Measurements from ENCODE around the gene FZD10. TPM values are rescaled to one million over a fixed set of nuclear protein-coding genes. Genes with fewer than 3 reads are reported as not detected.

Gene FZD10, protein sequence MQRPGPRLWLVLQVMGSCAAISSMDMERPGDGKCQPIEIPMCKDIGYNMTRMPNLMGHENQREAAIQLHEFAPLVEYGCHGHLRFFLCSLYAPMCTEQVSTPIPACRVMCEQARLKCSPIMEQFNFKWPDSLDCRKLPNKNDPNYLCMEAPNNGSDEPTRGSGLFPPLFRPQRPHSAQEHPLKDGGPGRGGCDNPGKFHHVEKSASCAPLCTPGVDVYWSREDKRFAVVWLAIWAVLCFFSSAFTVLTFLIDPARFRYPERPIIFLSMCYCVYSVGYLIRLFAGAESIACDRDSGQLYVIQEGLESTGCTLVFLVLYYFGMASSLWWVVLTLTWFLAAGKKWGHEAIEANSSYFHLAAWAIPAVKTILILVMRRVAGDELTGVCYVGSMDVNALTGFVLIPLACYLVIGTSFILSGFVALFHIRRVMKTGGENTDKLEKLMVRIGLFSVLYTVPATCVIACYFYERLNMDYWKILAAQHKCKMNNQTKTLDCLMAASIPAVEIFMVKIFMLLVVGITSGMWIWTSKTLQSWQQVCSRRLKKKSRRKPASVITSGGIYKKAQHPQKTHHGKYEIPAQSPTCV
- total RNA-seq = 1 to 10 TPM in 3 of 6 donors, under 1 TPM in 2, not detected in 1; 0.46 to 2.6 (median 1.1) TPM

GRCh38 chr12:130162267-130162666, at the start of gene FZD10:
Gene FZD10 (plus strand): TSS chr12:130162464. CDS start chr12:130162943, 479 bp downstream.
- ATAC-seq (ENCODE audit: low FRiP score in 2 of 2) (peak in 1 of 2 donors; percentile 70), DNase-seq (peak; percentile 19 to 93)
- 0% methylated on average over 30 of the region's 51 CpGs; no CpG with 5 or more reads in 1 of the 2 donors for WGBS, 2 donors
- no peaks in the 10 kb centered on the region for H3K9me3 ChIP-seq
- peaks cover 0 to 41% (median 21%) of the 10 kb centered on the region in 4 donors for H3K27me3 ChIP-seq
- no peaks in the 10 kb centered on the region for H3K36me3 ChIP-seq
- peak within 1 kb of the TSS in 1 of 4 donors; percentile 58 for H3K27ac ChIP-seq
- peaks cover 5 to 32% (median 15%) of the 10 kb centered on the region in 4 donors for H3K4me1 ChIP-seq
- H3K4me3 ChIP-seq = peak within 1 kb of the TSS; percentile 2 to 54 (median 48)
- TF ChIP-seq EP300 (IDR thresholded peaks at IDR 0.05) (no peak), POLR2A (IDR thresholded peaks at IDR 0.05) (no peak), POLR2AphosphoS5 (IDR thresholded peaks at IDR 0.05) (no peak)

GRCh38 chr12:130114952-130115351, 47.3 kb upstream of the FZD10 start:
- ATAC-seq (ENCODE audit: low FRiP score in 2 of 2) = no peak
- 88% methylated on average over 9 to 20 of the region's 20 CpGs for WGBS, 2 donors
- no peaks in the 10 kb centered on the region for H3K4me1 ChIP-seq
- no peak overlapping the region for H3K27ac ChIP-seq
- DNase-seq = no peak
- TF ChIP-seq CTCF (IDR thresholded peaks at IDR 0.05) = no peak
- TF ChIP-seq POLR2A (IDR thresholded peaks at IDR 0.05) = no peak
- TF ChIP-seq POLR2AphosphoS5 (IDR thresholded peaks at IDR 0.05) = no peak
- H3K36me3 ChIP-seq = no peaks in the 10 kb centered on the region
- no peak overlapping the region for H3K4me3 ChIP-seq
- H3K9me3 ChIP-seq = no peaks in the 10 kb centered on the region
- no peaks in the 10 kb centered on the region for H3K27me3 ChIP-seq

GRCh38 chr12:130115646-130116045, 46.6 kb upstream of the FZD10 start:
- no peak for TF ChIP-seq POLR2AphosphoS5 (IDR thresholded peaks at IDR 0.05)
- no peak for TF ChIP-seq POLR2A (IDR thresholded peaks at IDR 0.05)
- TF ChIP-seq EP300 (IDR thresholded peaks at IDR 0.05) = no peak
- TF ChIP-seq CTCF (IDR thresholded peaks at IDR 0.05) = no peak
- H3K4me3 ChIP-seq = no peak overlapping the region
- no peaks in the 10 kb centered on the region for H3K27me3 ChIP-seq
- H3K9me3 ChIP-seq = no peaks in the 10 kb centered on the region
- no peaks in the 10 kb centered on the region for H3K36me3 ChIP-seq
- DNase-seq (no peak), ATAC-seq (ENCODE audit: low FRiP score in 2 of 2) (no peak)
- no peaks in the 10 kb centered on the region for H3K4me1 ChIP-seq
- H3K27ac ChIP-seq = no peak overlapping the region
- 90 to 100% methylated on average over 2 to 7 of the region's 8 CpGs for WGBS, 2 donors

GRCh38 chr12:130116791-130117190, 45.5 kb upstream of the FZD10 start:
- Histone ChIP-seq H3K27me3 (no peaks in the 10 kb centered on the region), H3K36me3 (no peaks in the 10 kb centered on the region), H3K4me3 (no peak overlapping the region), H3K27ac (no peak overlapping the region), H3K4me1 (no peaks in the 10 kb centered on the region), H3K9me3 (no peaks in the 10 kb centered on the region)
- TF ChIP-seq CTCF (IDR thresholded peaks at IDR 0.05) (no peak), POLR2AphosphoS5 (IDR thresholded peaks at IDR 0.05) (no peak), POLR2A (IDR thresholded peaks at IDR 0.05) (no peak), EP300 (IDR thresholded peaks at IDR 0.05) (no peak)
- WGBS, 2 donors = 50 to 54% methylated on average over 5 to 6 of the region's 6 CpGs
- ATAC-seq (ENCODE audit: low FRiP score in 2 of 2) (no peak), DNase-seq (no peak)

DNA sequence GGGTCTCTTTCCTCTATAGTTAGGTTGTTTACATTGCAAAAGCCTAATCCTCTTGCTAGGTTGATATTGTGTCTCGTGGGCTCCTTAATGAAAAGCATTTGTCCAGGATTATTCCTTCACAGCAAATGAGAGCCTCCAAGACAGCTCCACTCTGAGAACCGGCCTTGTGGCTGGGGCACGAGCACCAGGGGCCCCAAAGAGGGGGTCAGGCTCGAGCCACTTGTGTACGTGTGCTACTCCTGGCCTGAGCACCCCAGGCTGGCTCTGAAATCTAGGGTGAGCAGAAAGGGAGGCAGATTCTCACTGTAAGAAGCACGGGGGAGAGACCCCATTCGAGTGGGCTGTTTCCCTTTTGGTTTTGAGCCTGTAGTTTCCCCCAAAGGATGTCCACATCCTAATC, 45.0 kb upstream of the FZD10 start:
- no peak for ATAC-seq (ENCODE audit: low FRiP score in 2 of 2)
- Histone ChIP-seq H3K36me3 (no peaks in the 10 kb centered on the region), H3K27me3 (no peaks in the 10 kb centered on the region), H3K4me1 (no peaks in the 10 kb centered on the region), H3K4me3 (no peak overlapping the region), H3K9me3 (no peaks in the 10 kb centered on the region), H3K27ac (no peak overlapping the region)
- TF ChIP-seq EP300 (IDR thresholded peaks at IDR 0.05) = no peak
- TF ChIP-seq CTCF (IDR thresholded peaks at IDR 0.05) = no peak
- TF ChIP-seq POLR2A (IDR thresholded peaks at IDR 0.05) = no peak
- no peak for TF ChIP-seq POLR2AphosphoS5 (IDR thresholded peaks at IDR 0.05)
- WGBS, 2 donors = 66 to 71% methylated on average over 7 of the region's 7 CpGs
- no peak for DNase-seq

Data from upper lobe of left lung (tissue), 6 donors.